Ovary (tissue), 3 donors: ENCODE measurements around the gene KRT8.

Experiments used
- CTCF ChIP-seq, 3 donors: fragments of 450-650 bp in 2 of 3; fragments of 200-600 bp in 1 of 3; IDR thresholded peaks; one replicate each; pipeline versions ENCODE4 v1.5.1 to v1.8.0; 2016 to 2022; ENCODE audit warnings: antibody characterized with exemption in 3 of 3, mild to moderate bottlenecking in 1 of 3
- EP300 ChIP-seq: sonication (generic); formaldehyde crosslinking; IDR thresholded peaks from one replicate; pipeline ENCODE4 v1.6.1; 2017; ENCODE audit warnings: antibody characterized with exemption
- POLR2A ChIP-seq: fragments of 450-650 bp; IDR thresholded peaks from one replicate; pipeline ENCODE4 v1.6.1; 2017; ENCODE audit warnings: antibody characterized with exemption, mild to moderate bottlenecking, moderate library complexity
- donor health status: DM: no; HTN: no; CAD: no.

- TF ChIP-seq CTCF (IDR thresholded peaks at IDR 0.05) (no peak), EP300 (no peak), POLR2A (no peak)
These were observed 27.6 kb downstream of the KRT8 start for GRCh38 chr12:52877242-52877641.
